Dermis microvascular lymphatic vessel endothelial cell (primary cell): ENCODE measurements around the gene RPS19. TPM values are rescaled to one million over a fixed set of nuclear protein-coding genes. Genes with fewer than 3 reads are reported as not detected.

Experiments
- DNase-seq, 2 donors: peaks; one replicate each; pipeline versions ENCODE4 v3.0.0 to v3.0.0-alpha.2; 2010; ENCODE audit warnings: low read depth in 2 of 2
- total RNA-seq: library from RNA; depleted of rRNA; stranded (reverse); fragments of >200 nt; gene quantifications from 2 replicates; pipeline ENCODE4 v1.2.1, GENCODE V29; 2014

RPS19 gene
- total RNA-seq, 1 donor from 2014 or later = 471 TPM

DNA sequence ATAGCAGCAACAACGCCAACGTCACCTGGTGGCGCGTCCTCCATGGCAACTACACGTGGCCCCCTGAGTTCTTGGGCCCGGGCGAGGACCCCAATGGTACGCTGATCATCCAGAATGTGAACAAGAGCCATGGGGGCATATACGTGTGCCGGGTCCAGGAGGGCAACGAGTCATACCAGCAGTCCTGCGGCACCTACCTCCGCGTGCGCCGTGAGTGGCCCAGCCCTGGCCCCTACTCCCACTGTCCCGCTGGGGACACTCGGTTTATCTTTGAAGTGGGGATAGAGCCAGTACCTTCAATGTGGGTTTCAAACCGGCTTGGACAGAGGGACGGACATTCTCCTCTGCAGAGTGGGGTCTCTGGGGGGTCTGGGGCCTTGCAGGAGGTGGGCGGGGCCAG lies 19.0 kb downstream of the RPS19 start:
- DNase-seq = no peak

GRCh38 chr19:41879670-41880328 lies 19.7 kb downstream of the RPS19 start:
- DNase-seq = no peak

- DNase-seq = no peak
These were observed 20.3 kb downstream of the RPS19 start for GRCh38 chr19:41880329-41880708.

- peak in 1 of 2 donors; percentile 45 for DNase-seq
These were observed 22.8 kb downstream of the RPS19 start, which contains the start of gene ARHGEF1 for GRCh38 chr19:41882568-41883462. ARHGEF1 (plus strand) TSS chr19:41883184; CDS start chr19:41888083, 4,899 bp downstream.

DNA sequence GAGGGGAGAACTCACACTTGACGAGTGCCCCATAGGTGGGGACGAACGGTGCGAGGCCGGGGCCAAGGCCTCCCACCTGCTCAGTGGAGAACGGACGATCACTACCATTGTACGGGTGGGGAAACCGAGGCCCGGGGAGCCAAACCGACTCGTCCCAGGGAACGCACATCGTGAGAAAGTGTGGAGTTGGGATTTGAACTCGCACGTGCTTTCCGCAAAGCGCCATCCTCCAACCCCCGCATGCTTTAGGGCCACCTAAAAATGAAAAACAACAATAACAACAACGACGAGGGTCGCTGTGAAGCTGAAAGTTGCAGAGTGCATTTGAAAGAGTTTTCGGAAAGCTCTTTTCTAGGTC lies 23.4 kb downstream of the RPS19 start:
- no peak for DNase-seq

- peak; percentile 88 to 97 for DNase-seq
These were observed 24.0 kb downstream of the RPS19 start for GRCh38 chr19:41883821-41884733.

- DNase-seq = no peak
These were observed 27.0 kb downstream of the RPS19 start for GRCh38 chr19:41886761-41887710.

GRCh38 chr19:41887711-41888382 lies 27.8 kb downstream of the RPS19 start:
- DNase-seq = no peak

GRCh38 chr19:41888926-41889325 lies 28.9 kb downstream of the RPS19 start:
- DNase-seq = no peak

GRCh38 chr19:41889896-41890295 lies 29.8 kb downstream of the RPS19 start:
- DNase-seq = no peak

DNA sequence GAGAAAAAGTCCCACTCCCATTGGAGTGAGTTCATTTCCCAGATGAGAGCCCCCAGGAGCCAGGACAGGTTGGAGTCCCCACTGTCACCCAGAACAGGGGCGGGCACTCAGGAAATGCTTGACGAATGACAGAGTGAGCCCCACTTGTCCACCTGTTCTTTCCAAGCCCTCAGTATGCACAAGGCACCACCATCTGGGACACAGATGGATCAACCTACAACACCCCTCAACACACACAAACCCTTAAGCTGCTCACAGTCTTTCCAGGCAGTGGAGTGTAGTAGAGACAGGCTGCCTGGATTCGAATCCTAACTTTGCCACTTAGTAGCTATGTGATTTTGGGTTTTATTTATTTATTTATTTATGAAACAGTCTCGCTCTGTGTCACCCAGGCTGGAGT lies 30.9 kb downstream of the RPS19 start:
- no peak for DNase-seq

GRCh38 chr19:41892173-41892902 lies 32.3 kb downstream of the RPS19 start:
- DNase-seq = no peak

GRCh38 chr19:41893899-41894298 lies 33.8 kb downstream of the RPS19 start:
- no peak for DNase-seq

GRCh38 chr19:41894350-41894749 lies 34.3 kb downstream of the RPS19 start:
- no peak for DNase-seq

DNA sequence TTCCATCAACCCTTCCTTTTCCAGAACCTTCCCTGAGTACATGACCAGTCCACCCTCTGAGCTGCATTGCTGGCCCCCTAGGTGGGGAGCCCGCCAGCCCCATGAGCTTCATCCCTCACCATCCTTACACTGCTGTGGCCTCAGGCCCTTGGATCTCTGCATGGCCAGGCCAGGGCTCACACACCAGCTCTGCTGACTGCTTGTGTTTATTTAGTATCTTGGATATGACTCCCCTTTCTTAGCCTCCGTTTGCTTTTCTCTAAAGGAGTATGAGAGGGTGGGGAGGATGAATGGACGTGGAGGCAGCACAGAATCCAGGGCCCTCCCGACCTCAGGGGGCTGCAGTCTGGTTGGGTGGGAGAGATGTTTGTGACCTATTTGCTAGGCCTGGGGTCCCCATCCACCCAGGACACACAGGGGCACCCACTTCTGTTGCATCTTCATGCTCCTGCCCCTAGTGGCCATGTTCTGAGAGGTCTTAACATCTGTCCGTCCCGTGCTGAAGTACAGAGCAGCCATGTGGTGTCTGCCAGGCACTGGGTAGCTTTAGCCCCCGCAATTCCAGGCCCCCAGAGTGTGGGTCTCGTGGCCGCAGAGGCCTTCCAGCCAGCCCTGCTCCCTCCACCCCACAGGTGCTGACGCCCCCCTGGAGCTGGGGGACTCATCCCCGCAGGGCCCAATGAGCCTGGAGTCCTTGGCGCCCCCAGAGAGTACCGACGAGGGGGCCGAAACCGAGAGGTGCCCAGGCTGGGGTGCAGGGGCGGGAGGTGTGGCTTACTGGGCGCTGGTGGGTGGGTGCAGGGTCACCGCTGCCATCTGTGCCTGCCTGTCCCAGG lies 35.9 kb downstream of the RPS19 start:
- DNase-seq = no peak

DNA sequence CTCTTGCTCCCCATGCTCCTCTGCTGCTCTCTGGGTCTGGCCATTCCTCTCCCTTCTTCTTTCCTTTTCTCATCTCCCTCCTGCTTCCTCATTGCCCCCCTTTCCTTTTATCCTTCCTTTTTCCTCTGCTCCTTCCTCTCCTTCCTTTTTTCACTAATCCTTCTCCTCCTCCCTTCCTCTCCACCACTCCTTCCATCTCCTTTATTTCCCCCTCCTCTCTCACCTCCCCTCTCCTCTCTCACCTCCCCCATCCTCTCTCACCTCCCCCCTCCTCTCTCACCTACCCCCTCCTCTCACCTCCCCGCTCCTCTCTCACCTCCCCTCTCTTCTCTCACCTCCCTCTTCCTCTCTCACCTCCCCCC lies 36.5 kb downstream of the RPS19 start:
- DNase-seq = no peak

- no peak for DNase-seq
These were observed 37.1 kb downstream of the RPS19 start for GRCh38 chr19:41897181-41897580.

GRCh38 chr19:41897820-41898219 lies 37.8 kb downstream of the RPS19 start:
- no peak for DNase-seq

DNA sequence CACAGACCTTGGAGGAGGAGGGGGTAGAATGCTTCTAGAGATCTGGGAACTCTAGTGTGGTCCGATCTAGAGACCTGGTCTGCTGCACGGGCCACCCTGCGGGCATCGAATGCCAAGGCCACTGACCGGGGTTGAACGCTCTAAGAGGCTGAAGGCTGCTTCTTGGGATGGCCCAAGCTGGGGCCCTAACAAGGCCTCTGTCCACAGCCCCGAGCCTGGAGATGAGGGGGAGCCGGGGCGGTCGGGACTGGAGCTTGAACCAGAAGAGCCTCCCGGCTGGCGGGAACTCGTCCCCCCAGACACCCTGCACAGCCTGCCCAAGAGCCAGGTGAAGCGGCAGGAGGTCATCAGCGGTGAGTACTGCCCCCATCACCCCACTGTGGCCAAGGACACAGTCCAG lies 38.2 kb downstream of the RPS19 start:
- DNase-seq = no peak
